ENCODE results near the gene SHF.

SHF gene

GRCh38 chr15:45199136-45199810 is 11.5 kb upstream of the SHF start:
- peak; percentile 58 for DNase-seq

- peak; percentile 97 for DNase-seq
Observed at GRCh38 chr15:45198337-45199135, 10.8 kb upstream of the SHF start.

- DNase-seq: peak; percentile 9
Observed at GRCh38 chr15:45197512-45197911, 9.7 kb upstream of the SHF start.

GRCh38 chr15:45187578-45187893 is 230 bp downstream of the SHF start:
- no peak for DNase-seq

- no peak for DNase-seq
Observed at GRCh38 chr15:45186771-45187577, 792 bp downstream of the SHF start.

GRCh38 chr15:45185903-45186770 is 1.6 kb downstream of the SHF start:
- no peak for DNase-seq

GRCh38 chr15:45185069-45185779 is 2.5 kb downstream of the SHF start:
- no peak for DNase-seq

- DNase-seq: no peak
Observed at GRCh38 chr15:45184562-45185041, 3.2 kb downstream of the SHF start.

GRCh38 chr15:45183511-45183910 is 4.3 kb downstream of the SHF start:
- DNase-seq: no peak

- DNase-seq: no peak
Observed at GRCh38 chr15:45182996-45183395, 4.8 kb downstream of the SHF start.

- no peak for DNase-seq
Observed at GRCh38 chr15:45181491-45182285, 6.1 kb downstream of the SHF start.

- DNase-seq: no peak
Observed at GRCh38 chr15:45180648-45181436, 6.9 kb downstream of the SHF start.

- DNase-seq: no peak
Observed at GRCh38 chr15:45180201-45180600, 7.6 kb downstream of the SHF start.

- DNase-seq: peak; percentile 53
Observed at GRCh38 chr15:45179221-45179985, 8.4 kb downstream of the SHF start.

- no peak for DNase-seq
Observed at GRCh38 chr15:45177285-45177684, 10.5 kb downstream of the SHF start.

- DNase-seq: no peak
Observed at GRCh38 chr15:45174577-45174976, 13.2 kb downstream of the SHF start.

GRCh38 chr15:45174069-45174468 is 13.7 kb downstream of the SHF start:
- DNase-seq: no peak

GRCh38 chr15:45171912-45172311 is 15.9 kb downstream of the SHF start:
- DNase-seq: no peak
